T-cell (primary cell): ENCODE measurements around the gene TOR3A. TPM values are rescaled to one million over a fixed set of nuclear protein-coding genes. Genes with fewer than 3 reads are reported as not detected.

ENCODE experiments used
- ATAC-seq, 4 experiments: fragments of 200-7000 bp in 3 of 4; fragments of 150-1000 bp in 1 of 4; cut with Tn5 transposase; replicated peaks in 1 of 4; 1 replicate in 3 of 4; 2 replicates in 1 of 4; pipeline ENCODE4 v1.10.0; 2021; ENCODE audit warnings: moderate library complexity in 3 of 4, mild to moderate bottlenecking in 2 of 4, moderate number of reproducible peaks in 1 of 4
- CTCF ChIA-PET, 2 donors: fragments of 300-600 bp; sonication (Branson Sonifier 250); formaldehyde crosslinking; loops; one replicate each; lab custom pipeline; 2022; ENCODE audit warnings: antibody characterized with exemption in 2 of 2; lab: Charles Lee
- POLR2A ChIA-PET, 2 donors: fragments of 300-600 bp; sonication (Branson Sonifier 250); formaldehyde crosslinking; loops; one replicate each; lab custom pipeline; 2022; ENCODE audit warnings: antibody characterized with exemption in 2 of 2; lab: Charles Lee
- DNase-seq, 35 experiments: peaks; one replicate each; pipeline versions ENCODE4 v3.0.0 to v3.0.0-alpha.2; 2013 to 2023
- H3K27ac ChIP-seq: one replicate; pipeline ENCODE4 v1.5.1; 2013; ENCODE audit warnings: low read length
- H3K27me3 ChIP-seq, 2 experiments: replicated peaks in 1 of 2; 1 replicate in 1 of 2; 2 replicates in 1 of 2; pipeline versions ENCODE4 v1.6.1 to v1.7.0; 2013; ENCODE audit warnings: low read length in 1 of 2, mixed read lengths in 1 of 2; ENCODE audit not compliant: control insufficient read depth in 2 of 2, insufficient read depth in 2 of 2; ENCODE audit errors: extremely low read depth in 1 of 2
- H3K36me3 ChIP-seq, 2 donors: 1 replicate in 1 of 2; 2 replicates in 1 of 2; pipeline versions ENCODE4 v1.6.1 to v1.7.0; 2013; ENCODE audit warnings: low read length in 1 of 2; ENCODE audit not compliant: control insufficient read depth in 2 of 2, insufficient read depth in 1 of 2; ENCODE audit errors: extremely low read depth in 1 of 2
- H3K4me1 ChIP-seq, 2 experiments: 1 replicate in 1 of 2; 2 replicates in 1 of 2; pipeline versions ENCODE4 v1.6.1 to v1.7.0; 2013; ENCODE audit warnings: low read length in 2 of 2, mixed read lengths in 1 of 2; ENCODE audit not compliant: insufficient read depth in 2 of 2, control insufficient read depth in 1 of 2; ENCODE audit errors: extremely low read depth in 1 of 2
- H3K4me3 ChIP-seq, 2 donors: 1 replicate in 1 of 2; 2 replicates in 1 of 2; pipeline versions ENCODE4 v1.5.1 to v1.7.0; 2013; ENCODE audit warnings: mild to moderate bottlenecking in 2 of 2, low read length in 1 of 2, moderate library complexity in 1 of 2; ENCODE audit not compliant: control insufficient read depth in 1 of 2; ENCODE audit errors: extremely low read depth in 1 of 2
- H3K9me3 ChIP-seq: 2 replicates; pipeline ENCODE4 v1.7.0; 2013
- H3K27ac Mint-ChIP-seq, 2 donors: one replicate each; pipeline ENCODE4 v1.8.0; 2020 to 2021; ENCODE audit warnings: mild to moderate bottlenecking in 2 of 2, mixed read lengths in 2 of 2
- H3K27me3 Mint-ChIP-seq, 2 donors: one replicate each; pipeline ENCODE4 v1.8.0; 2021 to 2022; ENCODE audit warnings: mixed read lengths in 2 of 2
- H3K36me3 Mint-ChIP-seq: one replicate; pipeline ENCODE4 v1.8.0; 2021; ENCODE audit warnings: mixed read lengths
- H3K4me1 Mint-ChIP-seq, 3 donors: one replicate each; pipeline ENCODE4 v1.8.0; 2020 to 2022; ENCODE audit warnings: mixed read lengths in 3 of 3, mild to moderate bottlenecking in 1 of 3
- H3K4me3 Mint-ChIP-seq, 3 donors: one replicate each; pipeline ENCODE4 v1.8.0; 2020 to 2022; ENCODE audit warnings: mild to moderate bottlenecking in 3 of 3, mixed read lengths in 3 of 3, moderate library complexity in 3 of 3
- H3K9me3 Mint-ChIP-seq, 3 donors: one replicate each; pipeline ENCODE4 v1.8.0; 2020 to 2022; ENCODE audit warnings: mixed read lengths in 3 of 3
- WGBS: methylation state at CpG from one replicate; pipeline ENCODE4 v1.1.5; 2013; ENCODE audit warnings: missing lambda C conversion rate; ENCODE audit not compliant: insufficient coverage; 5-methylcytosine and 5-hydroxymethylcytosine counted together
- total RNA-seq, 35 experiments: library from RNA in 6 of 35; stranded (reverse) in 6 of 35; fragments of 120-200 nt in 1 of 35; gene quantifications; one replicate each; pipeline versions ENCODE4 v1.2.1 to v1.2.4 and lab custom pipeline; 2013 to 2026

TOR3A gene
- total RNA-seq, 5 donors from 2014 or later (not counting 1 experiment from before 2014, with no cell fraction given) = 19.1 to 30.6 (median 23.7) TPM

DNA sequence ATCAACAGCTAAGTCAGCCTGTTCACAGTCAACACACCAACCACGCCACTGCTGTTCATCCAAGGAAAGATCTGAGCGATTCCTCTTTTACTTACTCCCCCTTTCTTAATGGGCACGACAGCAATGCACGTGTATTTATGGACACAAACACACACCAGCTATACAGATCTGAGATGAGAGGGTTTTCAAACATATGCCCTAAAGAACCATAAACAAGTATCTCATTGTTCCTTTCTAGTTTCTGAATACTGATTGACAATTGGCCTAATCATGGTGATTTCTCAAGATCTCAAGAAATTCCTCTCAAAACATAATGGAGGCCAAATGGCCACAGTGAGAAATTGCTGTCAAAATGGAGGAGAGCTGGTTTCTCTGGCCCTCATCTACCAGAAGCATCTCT is 18.0 kb downstream of the TOR3A start:
- H3K27me3 Mint-ChIP-seq = no peaks in the 10 kb centered on the region
- DNase-seq (no peak), ATAC-seq (no peak)
- H3K36me3 ChIP-seq = peaks cover 6 to 22% of the 10 kb centered on the region in 2 donors
- ChIA-PET CTCF (no interaction called here), POLR2A (no interaction called here)
- H3K27ac ChIP-seq = no peak overlapping the region
- H3K9me3 Mint-ChIP-seq = no peaks in the 10 kb centered on the region
- no peaks in the 10 kb centered on the region for H3K4me1 ChIP-seq
- no CpG with 5 or more reads among the region's 4 CpGs for WGBS
- no peaks in the 10 kb centered on the region for H3K27me3 ChIP-seq
- H3K27ac Mint-ChIP-seq = no peak overlapping the region
- peaks cover 10% of the 10 kb centered on the region for H3K36me3 Mint-ChIP-seq
- no peak overlapping the region for H3K4me3 Mint-ChIP-seq
- H3K4me1 Mint-ChIP-seq = peaks cover 0 to 5% (median 0%) of the 10 kb centered on the region in 3 donors
- H3K4me3 ChIP-seq = no peak overlapping the region
- no peaks in the 10 kb centered on the region for H3K9me3 ChIP-seq

DNA sequence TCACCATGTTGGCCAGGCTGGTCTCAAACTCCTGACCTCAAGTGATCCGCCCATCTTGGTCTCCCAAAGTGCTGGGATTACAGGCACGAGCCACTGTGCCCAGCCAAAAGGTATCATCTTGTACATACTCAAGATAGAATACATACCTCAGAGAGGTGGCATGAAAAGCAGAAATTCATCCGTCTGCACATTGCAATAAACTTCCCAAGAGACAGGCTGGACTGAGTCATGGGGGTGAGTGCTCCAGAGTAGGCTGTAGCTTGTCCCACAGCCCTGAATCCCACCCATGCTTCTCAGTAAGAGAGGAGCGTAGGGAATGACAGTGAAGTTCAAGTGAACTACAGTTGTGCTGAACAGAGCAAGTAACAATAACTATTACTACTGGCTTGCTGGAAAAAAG is 19.7 kb downstream of the TOR3A start:
- DNase-seq (no peak), ATAC-seq (no peak)
- H3K9me3 Mint-ChIP-seq = no peaks in the 10 kb centered on the region
- Histone ChIP-seq H3K4me3 (no peak overlapping the region), H3K27ac (no peak overlapping the region), H3K9me3 (no peaks in the 10 kb centered on the region), H3K4me1 (no peaks in the 10 kb centered on the region), H3K36me3 (peaks cover 0 to 5% of the 10 kb centered on the region in 2 donors), H3K27me3 (no peaks in the 10 kb centered on the region)
- H3K36me3 Mint-ChIP-seq = peaks cover 5% of the 10 kb centered on the region
- 80% methylated on average over 1 of the region's 4 CpGs for WGBS
- no peak overlapping the region for H3K4me3 Mint-ChIP-seq
- H3K4me1 Mint-ChIP-seq = peaks cover 0 to 5% (median 0%) of the 10 kb centered on the region in 3 donors
- no peaks in the 10 kb centered on the region for H3K27me3 Mint-ChIP-seq
- POLR2A ChIA-PET = interaction anchor here in 1 of 2 donors (0.6 kb wide), 1 partner anchor 208 kb away, joined by 3 read pairs; no protein-coding TSS in a partner anchor
- H3K27ac Mint-ChIP-seq = no peak overlapping the region
- CTCF ChIA-PET = interaction anchor here in 1 of 2 donors (0.5 to 0.7 kb wide), 2 partner anchors 16 to 21 kb away, joined by 6 to 7 read pairs; no protein-coding TSS in a partner anchor

DNA sequence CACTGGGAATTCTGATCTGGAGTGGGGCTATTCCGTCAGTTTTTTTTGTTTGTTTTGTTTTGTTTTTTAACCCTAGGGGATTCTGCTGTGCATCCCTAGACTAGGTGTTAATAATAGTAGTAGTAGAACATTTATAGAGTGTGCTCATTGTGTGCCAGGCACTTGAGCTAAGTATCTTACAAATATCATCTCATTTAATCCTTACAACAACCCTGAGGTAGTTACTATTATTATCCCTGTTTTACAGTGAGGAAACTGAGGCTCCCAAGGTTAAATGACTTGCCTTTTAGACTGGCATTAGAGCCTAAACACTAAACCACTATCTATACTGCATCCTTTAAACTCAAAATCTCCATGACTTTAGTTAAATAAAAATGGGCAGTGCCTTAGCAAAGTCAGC is 22.1 kb downstream of the TOR3A start:
- Mint-ChIP-seq H3K9me3 (no peaks in the 10 kb centered on the region), H3K36me3 (peaks cover 17% of the 10 kb centered on the region), H3K27me3 (no peaks in the 10 kb centered on the region), H3K4me1 (peaks cover 0 to 4% (median 0%) of the 10 kb centered on the region in 3 donors), H3K27ac (no peak overlapping the region), H3K4me3 (no peak overlapping the region)
- Histone ChIP-seq H3K27ac (no peak overlapping the region), H3K4me3 (no peak overlapping the region), H3K27me3 (no peaks in the 10 kb centered on the region), H3K36me3 (peaks cover 12 to 18% of the 10 kb centered on the region in 2 donors), H3K9me3 (no peaks in the 10 kb centered on the region), H3K4me1 (no peaks in the 10 kb centered on the region)
- 100% methylated on average over 1 of the region's 1 CpG for WGBS
- ChIA-PET POLR2A (no interaction called here), CTCF (no interaction called here)
- no peak for DNase-seq
- no peak for ATAC-seq

DNA sequence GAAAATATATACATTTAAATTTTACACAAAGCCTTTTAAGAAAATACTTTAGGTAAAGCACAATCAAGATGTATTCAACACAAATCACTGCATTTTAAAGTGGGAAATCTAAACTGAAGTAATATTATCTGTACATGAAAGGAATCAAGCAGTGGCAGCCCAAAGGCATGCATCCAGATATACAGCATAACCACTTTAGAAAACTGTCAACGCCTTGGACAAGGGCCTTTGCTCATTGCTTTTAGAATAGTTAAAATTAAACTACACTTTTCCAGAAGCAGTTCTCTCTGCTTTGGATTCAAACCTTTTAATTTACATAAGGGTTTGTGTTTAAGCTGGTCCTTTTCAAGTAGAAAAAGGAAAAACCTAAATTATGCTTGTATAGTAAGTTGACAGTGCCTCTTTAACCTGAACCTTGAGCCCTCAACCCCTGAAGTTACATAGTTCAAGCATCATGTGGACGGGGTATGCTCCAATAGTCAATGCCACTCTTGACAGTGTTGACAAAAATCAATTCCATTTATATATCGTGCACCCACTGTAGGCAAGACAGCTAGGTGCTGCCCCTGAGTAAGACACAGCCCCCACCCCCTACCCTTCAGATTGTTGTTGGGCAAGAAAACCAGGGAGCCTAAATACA is 22.9 kb downstream of the TOR3A start:
- H3K4me1 ChIP-seq = no peaks in the 10 kb centered on the region
- H3K4me1 Mint-ChIP-seq = no peaks in the 10 kb centered on the region

DNA sequence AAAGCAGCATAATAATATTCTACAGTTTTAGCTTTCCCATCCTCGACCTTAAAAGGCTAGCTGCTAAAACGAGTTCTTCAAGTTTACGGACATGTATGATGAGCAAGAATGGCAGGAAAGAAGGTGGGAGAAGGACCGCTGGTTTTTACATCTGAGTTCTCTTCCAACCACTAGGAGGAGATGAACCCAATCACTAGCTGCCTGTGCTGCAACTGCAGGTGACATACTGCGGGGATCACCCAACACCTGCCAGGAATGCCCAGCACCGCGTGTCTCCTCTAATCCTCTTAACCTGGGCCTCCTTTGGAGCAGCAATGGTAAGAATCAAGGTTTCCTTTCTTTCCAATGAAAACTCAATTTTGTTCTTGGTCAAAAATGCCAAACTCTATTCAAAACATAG is 23.5 kb downstream of the TOR3A start:
- Histone ChIP-seq H3K27me3 (no peaks in the 10 kb centered on the region), H3K4me3 (no peak overlapping the region), H3K36me3 (peaks cover 18 to 29% of the 10 kb centered on the region in 2 donors), H3K4me1 (no peaks in the 10 kb centered on the region), H3K9me3 (no peaks in the 10 kb centered on the region), H3K27ac (no peak overlapping the region)
- ATAC-seq (peak in 2 of 4 experiments; percentile 47 to 49), DNase-seq (peak in 1 of 35 experiments; percentile 29)
- CTCF ChIA-PET = interaction anchor here (0.5 to 1.8 kb wide), 6 partner anchors 15 to 267 kb away, joined by 3 to 6 read pairs (median 4); no protein-coding TSS in a partner anchor
- Mint-ChIP-seq H3K9me3 (no peaks in the 10 kb centered on the region), H3K36me3 (peaks cover 28% of the 10 kb centered on the region), H3K27me3 (no peaks in the 10 kb centered on the region), H3K4me3 (no peak overlapping the region), H3K27ac (no peak overlapping the region), H3K4me1 (no peaks in the 10 kb centered on the region)
- POLR2A ChIA-PET = no interaction called here
- WGBS = 90% methylated on average over 3 of the region's 7 CpGs

More for the DNA sequence above, 22.9 kb downstream of the TOR3A start:
- H3K27me3 ChIP-seq = no peaks in the 10 kb centered on the region
- Mint-ChIP-seq H3K27me3 (no peaks in the 10 kb centered on the region), H3K4me3 (no peak overlapping the region), H3K36me3 (peaks cover 22% of the 10 kb centered on the region), H3K9me3 (no peaks in the 10 kb centered on the region), H3K27ac (no peak overlapping the region)
- H3K36me3 ChIP-seq = peaks cover 13 to 22% of the 10 kb centered on the region in 2 donors
- H3K9me3 ChIP-seq = no peaks in the 10 kb centered on the region
- no peak overlapping the region for H3K4me3 ChIP-seq
- no peak overlapping the region for H3K27ac ChIP-seq
- ATAC-seq (no peak), DNase-seq (no peak)
- 100% methylated on average over 1 of the region's 3 CpGs for WGBS
- ChIA-PET POLR2A (no interaction called here), CTCF (interaction anchor here (1.0 to 1.8 kb wide), 4 partner anchors 26 to 267 kb away, joined by 3 to 6 read pairs (median 4); no protein-coding TSS in a partner anchor)

DNA sequence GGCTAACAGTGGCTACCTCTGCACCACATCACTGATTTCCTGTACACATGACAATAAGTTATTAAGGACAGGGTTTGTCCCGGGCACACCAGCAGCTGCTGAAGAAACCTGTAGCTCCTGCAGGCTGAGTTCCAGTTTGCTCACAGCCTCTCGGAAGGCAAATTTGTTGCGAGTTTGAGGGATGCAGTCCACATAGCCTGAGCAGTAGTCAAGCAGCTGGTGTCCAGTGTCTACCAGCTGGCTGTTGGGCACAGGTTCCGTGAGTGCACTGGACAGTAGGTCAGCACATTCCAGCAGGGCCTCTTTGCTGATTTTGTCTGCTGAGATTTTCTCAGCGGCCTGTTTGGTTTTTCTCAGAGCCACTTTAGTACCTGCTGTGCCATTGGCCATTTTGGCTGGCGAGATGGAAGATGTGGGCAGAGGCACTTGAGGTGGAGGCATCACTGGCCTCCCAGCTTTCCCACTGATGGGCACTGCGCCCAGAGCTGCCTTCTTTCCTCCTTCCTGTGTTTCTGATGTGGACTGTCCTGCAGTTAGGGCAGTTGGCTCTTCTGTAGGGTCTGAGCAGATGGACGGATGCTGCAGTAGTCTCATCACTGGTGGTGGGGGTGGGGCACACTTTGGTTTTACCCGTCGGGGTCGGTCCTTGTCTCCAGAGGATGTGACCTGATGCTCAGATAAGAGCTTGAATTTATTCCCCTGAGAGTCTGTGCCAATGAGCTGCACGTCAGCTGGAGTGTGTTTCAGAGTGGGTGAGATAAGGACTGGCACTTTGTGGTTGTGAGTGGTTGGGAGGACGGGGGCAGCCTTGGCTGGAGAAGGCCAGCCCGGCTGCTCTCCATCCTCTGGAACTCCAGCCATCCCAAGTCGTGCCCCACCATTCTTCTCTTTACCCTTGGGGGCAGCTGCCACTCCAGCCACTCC is 26.1 kb downstream of the TOR3A start:
- ATAC-seq (no peak), DNase-seq (no peak)
- H3K36me3 Mint-ChIP-seq = peaks cover 39% of the 10 kb centered on the region
- no peaks in the 10 kb centered on the region for H3K27me3 Mint-ChIP-seq
- Histone ChIP-seq H3K27me3 (no peaks in the 10 kb centered on the region), H3K9me3 (no peaks in the 10 kb centered on the region), H3K36me3 (peaks cover 18 to 41% of the 10 kb centered on the region in 2 donors), H3K27ac (no peak overlapping the region), H3K4me1 (no peaks in the 10 kb centered on the region), H3K4me3 (no peak overlapping the region)
- WGBS = 96% methylated on average over 11 of the region's 15 CpGs
- ChIA-PET CTCF (interaction anchor here in 1 of 2 donors (1.2 kb wide), 1 partner anchor 195 kb away, joined by 4 read pairs; no protein-coding TSS in a partner anchor), POLR2A (interaction anchor here in 1 of 2 donors (0.5 kb wide), 1 partner anchor 132 kb away, joined by 4 read pairs; no protein-coding TSS in a partner anchor)
- H3K27ac Mint-ChIP-seq = no peak overlapping the region
- no peaks in the 10 kb centered on the region for H3K4me1 Mint-ChIP-seq
- no peak overlapping the region for H3K4me3 Mint-ChIP-seq
- H3K9me3 Mint-ChIP-seq = no peaks in the 10 kb centered on the region
